A549 treated with AZD9567 at 1 μM for 4 hours (cell line): Measurements from ENCODE around the gene INHBC. TPM values are rescaled to one million over a fixed set of nuclear protein-coding genes. Genes with fewer than 3 reads are reported as not detected.

Experiments
- total RNA-seq: library from RNA; stranded (reverse); fragments of 200-300 nt; extraction: Qiagen RNA extraction; gene quantifications from 5 replicates; pipeline ENCODE4 v1.2.3, GENCODE V29; 2022; ENCODE audit not compliant: insufficient read depth

INHBC gene, protein sequence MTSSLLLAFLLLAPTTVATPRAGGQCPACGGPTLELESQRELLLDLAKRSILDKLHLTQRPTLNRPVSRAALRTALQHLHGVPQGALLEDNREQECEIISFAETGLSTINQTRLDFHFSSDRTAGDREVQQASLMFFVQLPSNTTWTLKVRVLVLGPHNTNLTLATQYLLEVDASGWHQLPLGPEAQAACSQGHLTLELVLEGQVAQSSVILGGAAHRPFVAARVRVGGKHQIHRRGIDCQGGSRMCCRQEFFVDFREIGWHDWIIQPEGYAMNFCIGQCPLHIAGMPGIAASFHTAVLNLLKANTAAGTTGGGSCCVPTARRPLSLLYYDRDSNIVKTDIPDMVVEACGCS
- 0.03 to 0.06 TPM in 2 of 5 replicates, not detected in the others for total RNA-seq

GRCh38 chr12:57434517-57435223 lies at the start of gene INHBC:
Gene INHBC (plus strand): TSS chr12:57434784. CDS start chr12:57434887, 103 bp downstream.

GRCh38 chr12:57430931-57431566 lies 3.5 kb upstream of the INHBC start, which contains the start of gene R3HDM2:
Gene R3HDM2 (minus strand): TSS chr12:57431043. CDS start chr12:57310428, 120,615 bp downstream.

DNA sequence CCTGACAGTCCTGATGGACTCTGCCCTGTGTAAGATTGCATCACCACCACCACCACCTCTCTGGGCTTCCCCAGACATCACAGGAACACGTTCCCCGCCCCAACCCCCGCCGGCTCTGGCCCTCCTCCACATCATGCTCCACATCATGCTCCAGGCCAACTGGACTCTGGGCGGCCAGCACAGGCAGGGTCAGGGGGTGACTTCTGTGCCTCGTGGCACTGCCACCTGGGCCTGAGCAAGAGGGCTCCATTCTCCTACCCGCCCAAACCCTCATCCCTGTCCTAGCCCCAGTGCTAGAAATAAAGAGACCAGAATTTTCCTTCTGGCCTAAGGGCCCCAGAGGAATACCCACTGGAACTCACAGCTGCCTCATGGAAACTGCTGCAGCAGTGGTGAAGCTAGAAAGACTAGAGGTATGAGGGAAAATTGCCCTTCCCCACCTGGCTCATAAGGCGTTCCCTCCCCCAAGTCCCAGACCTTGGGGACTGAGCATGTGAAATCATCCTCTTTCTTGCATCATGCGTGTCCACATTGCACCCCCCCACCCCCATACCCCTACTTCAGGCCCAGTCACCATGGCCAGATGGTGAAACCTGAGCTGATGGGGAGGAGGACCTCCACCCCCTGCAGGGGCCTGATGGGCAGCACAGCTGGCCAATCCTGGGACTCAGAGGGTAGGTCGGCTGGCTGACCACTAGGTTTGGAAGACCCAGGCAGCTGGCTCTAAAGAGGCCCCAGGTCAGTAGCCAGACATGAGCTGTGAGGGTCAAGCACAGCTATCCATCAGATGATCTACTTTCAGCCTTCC lies 20.2 kb downstream of the INHBC start, which contains the start of gene INHBE:
Gene INHBE (plus strand): TSS at position 742 of the 808 bp plus-strand sequence. CDS start 230 bp downstream, outside the sequence.

GRCh38 chr12:57459750-57460467 lies 25.3 kb downstream of the INHBC start, which contains the start of gene GLI1:
Gene GLI1 (plus strand): TSS chr12:57459785. CDS start chr12:57463692, 3,907 bp downstream.

GRCh38 chr12:57479376-57480115 lies 45.0 kb downstream of the INHBC start, which contains the start of gene ARHGAP9:
Gene ARHGAP9 (minus strand): TSS chr12:57479866. CDS start chr12:57479406, 460 bp downstream.

DNA sequence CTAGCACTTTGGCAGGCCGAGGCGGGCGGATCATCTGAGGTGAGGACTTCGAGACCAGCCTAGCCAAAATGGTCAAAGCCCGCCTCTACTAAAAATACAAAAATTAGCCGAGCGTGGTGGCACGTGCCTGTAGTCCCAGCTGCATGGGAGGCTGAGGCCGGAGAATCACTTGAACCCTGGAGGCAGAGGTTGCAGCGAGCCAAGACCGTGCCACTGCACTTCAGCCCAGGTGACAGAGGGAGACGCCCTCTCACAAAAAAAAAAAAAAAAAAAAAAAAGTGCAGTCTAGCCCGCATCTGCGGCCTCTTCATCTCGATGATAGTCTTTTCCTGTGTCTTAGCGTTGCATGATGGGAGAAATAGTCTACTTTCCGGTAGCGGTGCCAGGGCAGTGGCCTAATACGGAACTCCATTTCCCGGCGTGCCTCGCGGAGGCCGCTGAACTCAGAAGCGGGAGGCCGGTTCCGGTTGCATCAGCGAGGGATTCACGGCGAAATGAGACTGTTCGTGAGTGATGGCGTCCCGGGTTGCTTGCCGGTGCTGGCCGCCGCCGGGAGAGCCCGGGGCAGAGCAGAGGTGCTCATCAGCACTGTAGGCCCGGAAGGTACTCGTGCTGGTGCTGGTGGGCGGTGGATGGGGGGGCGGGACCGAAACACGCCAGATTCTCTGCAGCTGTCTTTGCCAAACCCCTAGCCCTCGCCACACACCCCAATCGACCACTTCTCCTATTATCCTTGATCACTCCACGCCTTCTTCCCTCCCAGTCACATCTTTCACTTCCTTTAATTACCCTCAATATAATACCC lies 53.2 kb downstream of the INHBC start, which contains the start of gene MARS1:
Gene MARS1 (plus strand): TSS at position 472 of the 805 bp plus-strand sequence. CDS start 23 bp downstream, at position 495.

Other genes with a start within 250 kb of the INHBC start
- gene NXPH4, start 218.0 kb upstream of the INHBC start, total RNA-seq, result 4.1 to 5.9 TPM (median 5.1 TPM) in 5 replicates
- 110 to 141 TPM (median 131 TPM) in 5 replicates for gene SHMT2, start 205.1 kb upstream of the INHBC start, total RNA-seq
- gene STAC3, start 183.6 kb upstream of the INHBC start, total RNA-seq, result 0.24 to 0.34 TPM (median 0.31 TPM) in 4 of 5 replicates, not detected in the other
- gene R3HDM2, start 3.7 kb upstream of the INHBC start, total RNA-seq, result 8.0 to 10.9 TPM (median 8.4 TPM) in 5 replicates
- 0.05 to 0.07 TPM in 2 of 5 replicates, not detected in the others for gene INHBE, start 20.5 kb downstream of the INHBC start, total RNA-seq
- gene GLI1, start 25.0 kb downstream of the INHBC start, total RNA-seq, result 3.0 to 6.8 TPM (median 4.2 TPM) in 5 replicates
- 0.52 to 1.1 TPM (median 0.55 TPM) in 4 of 5 replicates, not detected in the other for gene ARHGAP9, start 45.1 kb downstream of the INHBC start, total RNA-seq
- gene MARS1, start 53.3 kb downstream of the INHBC start, total RNA-seq, result 120 to 228 TPM (median 148 TPM) in 5 replicates
- gene DDIT3, start 85.7 kb downstream of the INHBC start, total RNA-seq, result 25.3 to 34.3 TPM (median 31.4 TPM) in 5 replicates
- gene MBD6, start 88.0 kb downstream of the INHBC start, total RNA-seq, result 7.9 to 27.8 TPM (median 25.9 TPM) in 5 replicates
- gene DCTN2, start 112.4 kb downstream of the INHBC start, total RNA-seq, result 113 to 139 TPM (median 118 TPM) in 5 replicates
- gene KIF5A, start 115.3 kb downstream of the INHBC start, total RNA-seq, result 0.17 to 0.32 TPM (median 0.26 TPM) in 4 of 5 replicates, not detected in the other
- 39.5 to 42.5 TPM (median 40.2 TPM) in 5 replicates for gene PIP4K2C, start 156.4 kb downstream of the INHBC start, total RNA-seq
- gene DTX3, start 170.0 kb downstream of the INHBC start, total RNA-seq, result 11.8 to 16.9 TPM (median 16.2 TPM) in 5 replicates
- 5.0 to 22.2 TPM (median 5.9 TPM) in 5 replicates for gene ARHGEF25, start 176.7 kb downstream of the INHBC start, total RNA-seq
- 33.1 to 44.2 TPM (median 39.2 TPM) in 5 replicates for gene B4GALNT1, start 198.4 kb downstream of the INHBC start, total RNA-seq